Measurements from ENCODE around the gene CEACAM7.

DNA sequence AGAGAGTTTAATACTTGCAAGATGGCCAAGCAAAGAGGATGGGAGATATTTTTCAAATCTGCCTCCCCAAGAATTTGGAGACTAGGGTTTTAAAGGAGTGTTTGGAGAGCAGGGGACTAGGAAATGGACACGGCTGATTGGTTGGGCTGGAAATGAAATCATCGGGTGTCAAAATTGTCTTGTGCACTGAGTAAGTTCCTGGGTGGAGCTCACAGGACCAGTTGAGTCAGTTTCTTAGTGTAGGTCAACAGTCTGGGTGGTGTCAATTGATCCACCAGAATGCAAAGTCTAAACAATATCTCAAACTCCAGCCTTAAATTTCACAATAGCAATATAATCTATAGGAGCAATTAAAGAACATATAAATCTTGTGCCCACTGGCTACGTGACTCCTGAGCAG, 38.2 kb downstream of the CEACAM7 start:
- TF ChIP-seq, protein P1, sequence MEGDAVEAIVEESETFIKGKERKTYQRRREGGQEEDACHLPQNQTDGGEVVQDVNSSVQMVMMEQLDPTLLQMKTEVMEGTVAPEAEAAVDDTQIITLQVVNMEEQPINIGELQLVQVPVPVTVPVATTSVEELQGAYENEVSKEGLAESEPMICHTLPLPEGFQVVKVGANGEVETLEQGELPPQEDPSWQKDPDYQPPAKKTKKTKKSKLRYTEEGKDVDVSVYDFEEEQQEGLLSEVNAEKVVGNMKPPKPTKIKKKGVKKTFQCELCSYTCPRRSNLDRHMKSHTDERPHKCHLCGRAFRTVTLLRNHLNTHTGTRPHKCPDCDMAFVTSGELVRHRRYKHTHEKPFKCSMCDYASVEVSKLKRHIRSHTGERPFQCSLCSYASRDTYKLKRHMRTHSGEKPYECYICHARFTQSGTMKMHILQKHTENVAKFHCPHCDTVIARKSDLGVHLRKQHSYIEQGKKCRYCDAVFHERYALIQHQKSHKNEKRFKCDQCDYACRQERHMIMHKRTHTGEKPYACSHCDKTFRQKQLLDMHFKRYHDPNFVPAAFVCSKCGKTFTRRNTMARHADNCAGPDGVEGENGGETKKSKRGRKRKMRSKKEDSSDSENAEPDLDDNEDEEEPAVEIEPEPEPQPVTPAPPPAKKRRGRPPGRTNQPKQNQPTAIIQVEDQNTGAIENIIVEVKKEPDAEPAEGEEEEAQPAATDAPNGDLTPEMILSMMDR (IDR thresholded peaks at IDR 0.05; ENCODE audit: low read length) = no peak
- TF ChIP-seq EZH2 (IDR thresholded peaks at IDR 0.05; ENCODE audit: borderline replicate concordance, low read length) = no peak

All from OCI-LY1 (cell line).